Left lung (tissue), 10 donors: ENCODE data around the gene KITLG. TPM values are rescaled to one million over a fixed set of nuclear protein-coding genes. Genes with fewer than 3 reads are reported as not detected.
"Not testable (repeated sequence)": the region's sequence is repeated elsewhere in the genome, so short reads cannot be mapped to it uniquely, and the experiment has no call there.

Source experiments
- ATAC-seq: fragments of 200-7000 bp; cut with Tn5 transposase; one replicate; pipeline ENCODE4 v1.9.1; 2020; ENCODE audit warnings: moderate library complexity
- DNase-seq, 4 donors: peaks; one replicate each; pipeline ENCODE4 v3.0.0-alpha.2; 2013 to 2020
- H3K27ac ChIP-seq, 2 donors: fragments of 200-600 bp; sonication (generic) in 1 of 2; one replicate each; pipeline versions ENCODE4 v1.5.0 to v1.8.0; 2020 to 2021
- H3K27me3 ChIP-seq, 2 donors: fragments of 200-600 bp; sonication (generic) in 1 of 2; one replicate each; pipeline versions ENCODE4 v1.5.0 to v1.8.0; 2020 to 2021
- H3K36me3 ChIP-seq, 2 donors: fragments of 200-600 bp; sonication (generic) in 1 of 2; one replicate each; pipeline versions ENCODE4 v1.5.0 to v1.8.0; 2020 to 2021
- H3K4me1 ChIP-seq, 2 donors: fragments of 200-600 bp; one replicate each; pipeline ENCODE4 v1.8.0; 2021
- H3K4me3 ChIP-seq, 2 donors: fragments of 200-600 bp; sonication (generic) in 1 of 2; one replicate each; pipeline versions ENCODE4 v1.5.0 to v1.8.0; 2020 to 2021; ENCODE audit warnings: mild to moderate bottlenecking in 1 of 2
- H3K9me3 ChIP-seq, 2 donors: fragments of 200-600 bp; sonication (generic) in 1 of 2; one replicate each; pipeline versions ENCODE4 v1.5.0 to v1.8.0; 2020 to 2021
- intact Hi-C, 2 donors: fragments of 100-400 bp; cut with DNase I; formaldehyde crosslinking; loops; one replicate each; pipeline versions ENCODE4 v1.11.2 to v1.14.2; 2022
- polyA plus RNA-seq, 6 donors: library from polyadenylated mRNA; unstranded; fragments of 120-200 nt; gene quantifications; one replicate each; pipeline ENCODE4 v1.2.1, GENCODE V29; 2013; ENCODE audit not compliant: insufficient read length in 6 of 6
- total RNA-seq, 2 donors: library from RNA; stranded (reverse); fragmentation: NEBNext Ultra II Directional; extraction: Animal tissue kit (Norgen Biotek cat#: 25700); gene quantifications; one replicate each; pipeline ENCODE4 v1.2.1, GENCODE V29; 2021
- TF ChIP-seq, protein P1 (sequence below), 2 donors: fragments of 200-600 bp; sonication (generic) in 1 of 2; IDR thresholded peaks; one replicate each; pipeline versions ENCODE4 v1.5.0 to v1.8.0; 2021; ENCODE audit warnings: antibody characterized with exemption in 2 of 2
- donor health status: DM: no; HTN: yes; CAD: no.
- donor health status: DM: no; HTN: no; CAD: no.

The KITLG gene
- total and polyA plus RNA-seq, 8 donors: 35.6 to 69.1 (median 40.3) TPM

DNA sequence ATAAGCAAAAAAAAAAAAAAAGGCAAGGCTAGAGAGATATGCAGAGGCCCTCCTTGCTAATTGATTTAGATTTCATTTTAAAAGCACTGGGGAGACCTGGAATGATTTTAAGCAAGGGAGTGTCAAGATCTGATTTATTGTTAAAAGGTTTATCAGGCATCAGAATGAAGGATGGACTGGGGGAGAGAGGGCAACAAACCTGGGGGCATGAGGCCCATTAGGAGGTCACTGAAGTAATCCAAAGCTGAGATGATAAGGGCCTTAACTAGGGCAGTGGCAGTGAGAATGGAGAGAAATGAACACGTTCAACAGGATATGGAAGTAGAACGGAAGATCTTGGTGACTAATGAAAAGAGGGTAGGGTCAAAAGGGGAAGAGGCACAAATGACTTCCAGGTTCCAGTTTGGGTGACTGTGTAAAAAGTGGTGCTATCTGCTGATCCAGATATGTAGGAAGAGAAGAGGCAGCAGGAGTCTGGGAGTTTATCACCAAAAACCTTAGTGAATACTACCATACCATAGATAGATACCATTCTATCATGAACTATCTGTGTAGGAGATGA is 24.0 kb downstream of the KITLG start:
- DNase-seq (no peak), ATAC-seq (no peak)
- Histone ChIP-seq H3K4me3 (no peak overlapping the region), H3K27ac (no peak overlapping the region), H3K4me1 (peaks cover 26 to 35% of the 10 kb centered on the region in 2 donors), H3K9me3 (no peaks in the 10 kb centered on the region), H3K36me3 (no peaks in the 10 kb centered on the region), H3K27me3 (no peaks in the 10 kb centered on the region)
- intact Hi-C loops: no loop called here
- TF ChIP-seq, protein P1, sequence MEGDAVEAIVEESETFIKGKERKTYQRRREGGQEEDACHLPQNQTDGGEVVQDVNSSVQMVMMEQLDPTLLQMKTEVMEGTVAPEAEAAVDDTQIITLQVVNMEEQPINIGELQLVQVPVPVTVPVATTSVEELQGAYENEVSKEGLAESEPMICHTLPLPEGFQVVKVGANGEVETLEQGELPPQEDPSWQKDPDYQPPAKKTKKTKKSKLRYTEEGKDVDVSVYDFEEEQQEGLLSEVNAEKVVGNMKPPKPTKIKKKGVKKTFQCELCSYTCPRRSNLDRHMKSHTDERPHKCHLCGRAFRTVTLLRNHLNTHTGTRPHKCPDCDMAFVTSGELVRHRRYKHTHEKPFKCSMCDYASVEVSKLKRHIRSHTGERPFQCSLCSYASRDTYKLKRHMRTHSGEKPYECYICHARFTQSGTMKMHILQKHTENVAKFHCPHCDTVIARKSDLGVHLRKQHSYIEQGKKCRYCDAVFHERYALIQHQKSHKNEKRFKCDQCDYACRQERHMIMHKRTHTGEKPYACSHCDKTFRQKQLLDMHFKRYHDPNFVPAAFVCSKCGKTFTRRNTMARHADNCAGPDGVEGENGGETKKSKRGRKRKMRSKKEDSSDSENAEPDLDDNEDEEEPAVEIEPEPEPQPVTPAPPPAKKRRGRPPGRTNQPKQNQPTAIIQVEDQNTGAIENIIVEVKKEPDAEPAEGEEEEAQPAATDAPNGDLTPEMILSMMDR (IDR thresholded peaks at IDR 0.05): no peak

DNA sequence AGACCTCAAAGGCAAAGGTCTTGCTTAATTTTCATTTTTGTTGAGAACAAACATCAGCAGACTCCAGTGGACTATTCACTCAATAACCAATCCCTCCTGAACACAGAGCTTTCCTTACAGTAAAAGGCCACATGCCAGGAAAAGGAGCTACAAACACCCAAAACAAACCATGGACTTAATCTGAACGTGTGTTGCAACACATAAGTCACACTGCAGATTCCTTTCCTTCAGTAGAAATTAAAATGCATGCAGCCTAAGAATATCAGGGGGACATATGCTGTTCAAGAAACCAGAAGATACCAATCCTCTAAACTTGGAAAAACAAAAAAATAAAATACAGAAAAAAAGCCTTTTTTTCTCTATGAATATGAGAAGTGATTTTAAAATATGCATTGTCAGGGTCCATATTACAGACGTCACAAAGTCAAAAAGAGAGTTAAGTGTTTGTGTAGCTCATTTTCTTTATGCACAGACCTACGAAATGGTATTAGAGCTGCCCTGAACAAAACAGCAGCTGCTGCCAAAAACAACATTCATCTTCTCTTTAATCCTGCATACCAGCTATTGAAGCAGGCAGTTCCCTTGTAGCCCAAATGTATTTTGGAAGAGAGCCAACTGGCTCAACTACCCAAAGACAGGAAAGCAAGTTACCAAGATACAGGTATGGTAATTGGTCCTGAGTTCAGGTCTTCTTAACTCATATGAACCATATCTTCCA is 26.2 kb downstream of the KITLG start:
- peak; percentile 69 for ATAC-seq
- TF ChIP-seq, protein P1 (IDR thresholded peaks at IDR 0.05): no peak
- Histone ChIP-seq H3K36me3 (no peaks in the 10 kb centered on the region), H3K9me3 (no peaks in the 10 kb centered on the region), H3K4me1 (peaks cover 26 to 36% of the 10 kb centered on the region in 2 donors), H3K27ac (peak overlapping the region; percentile 55 to 61), H3K27me3 (no peaks in the 10 kb centered on the region), H3K4me3 (no peak overlapping the region)
- intact Hi-C loops: no loop called here
- DNase-seq: no peak

DNA sequence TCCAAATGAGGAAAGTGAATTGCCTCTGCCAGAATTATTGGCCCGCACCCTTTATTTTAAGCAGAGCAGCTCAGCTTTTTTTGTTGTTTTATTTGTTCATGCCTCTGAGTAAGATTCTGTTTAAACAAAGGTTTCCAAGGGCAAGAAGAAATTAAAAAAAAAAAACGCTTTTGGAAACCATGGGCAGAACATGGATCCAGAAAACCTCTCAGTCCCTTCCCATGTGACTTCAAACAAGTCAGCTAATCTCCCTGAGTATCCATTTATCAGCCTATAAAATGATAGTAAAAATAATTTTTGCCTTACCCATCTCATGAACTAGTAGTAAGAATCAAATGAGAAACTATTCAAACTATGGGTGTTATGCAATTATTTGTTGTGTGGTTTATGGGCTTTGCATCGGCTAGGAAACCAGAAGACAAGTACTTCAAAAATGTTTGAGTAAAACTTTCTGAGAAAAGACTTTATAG is 27.6 kb downstream of the KITLG start:
- DNase-seq: no peak
- H3K4me1 ChIP-seq: peaks cover 19 to 31% of the 10 kb centered on the region in 2 donors
- no peak overlapping the region for H3K4me3 ChIP-seq
- H3K36me3 ChIP-seq: no peaks in the 10 kb centered on the region
- H3K27me3 ChIP-seq: no peaks in the 10 kb centered on the region
- TF ChIP-seq, protein P1 (IDR thresholded peaks at IDR 0.05): no peak
- peak; percentile 49 for ATAC-seq
- H3K9me3 ChIP-seq: no peaks in the 10 kb centered on the region
- peak overlapping the region; percentile 55 to 61 for H3K27ac ChIP-seq
- intact Hi-C loops: no loop called here

DNA sequence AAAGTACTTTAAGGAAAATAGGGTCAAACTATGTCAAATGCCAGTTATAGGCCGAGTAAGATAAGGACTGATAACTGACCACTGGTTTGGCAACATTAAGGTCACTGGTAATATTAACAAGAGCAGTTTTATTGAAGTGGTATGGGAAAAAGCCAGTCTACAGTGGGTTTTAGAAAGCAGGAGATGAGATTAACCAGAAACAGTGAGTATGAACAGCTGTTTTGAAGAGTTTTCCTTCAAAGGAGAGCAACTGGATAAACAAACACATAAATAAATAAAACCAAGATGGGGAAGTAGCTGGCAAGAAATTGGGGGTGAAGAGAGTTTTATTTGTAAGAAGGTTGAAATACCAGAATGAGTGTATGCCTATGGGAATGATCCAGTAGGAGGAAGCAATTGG is 30.3 kb downstream of the KITLG start:
- intact Hi-C loops: no loop called here
- Histone ChIP-seq H3K4me1 (peaks cover 25 to 38% of the 10 kb centered on the region in 2 donors), H3K27ac (no peak overlapping the region), H3K36me3 (no peaks in the 10 kb centered on the region), H3K27me3 (no peaks in the 10 kb centered on the region), H3K4me3 (no peak overlapping the region), H3K9me3 (no peaks in the 10 kb centered on the region)
- TF ChIP-seq, protein P1 (IDR thresholded peaks at IDR 0.05): no peak
- no peak for DNase-seq
- no peak for ATAC-seq

DNA sequence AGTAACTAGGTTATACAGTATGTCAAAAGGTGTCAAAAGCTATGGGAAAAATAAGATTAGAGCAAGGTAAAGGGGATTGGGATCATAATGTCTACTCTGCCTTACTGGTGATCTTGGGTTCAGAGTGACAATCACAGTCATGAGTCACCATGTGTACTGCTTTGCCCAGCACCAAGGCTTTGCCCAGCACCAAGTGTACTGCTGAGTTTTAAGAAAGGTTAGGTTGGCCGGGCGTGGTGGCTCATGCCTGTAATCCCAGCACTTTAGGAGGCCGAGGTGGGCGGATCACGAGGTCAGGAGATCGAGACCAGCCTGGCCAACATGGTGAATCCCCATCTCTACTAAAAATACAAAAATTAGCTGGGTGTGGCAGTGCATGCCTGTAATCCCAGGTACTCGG is 32.3 kb downstream of the KITLG start:
- H3K9me3 ChIP-seq, H3K27ac ChIP-seq, H3K27me3 ChIP-seq, H3K4me3 ChIP-seq, DNase-seq, intact Hi-C loops, ATAC-seq: not testable (repeated sequence)
- Histone ChIP-seq H3K4me1 (peaks cover 10 to 21% of the 10 kb centered on the region in 2 donors), H3K36me3 (peaks cover 0 to 16% of the 10 kb centered on the region in 2 donors)
